Right cardiac atrium (tissue), 5 donors: ENCODE results near the gene WNT7B. TPM values are rescaled to one million over a fixed set of nuclear protein-coding genes. Genes with fewer than 3 reads are reported as not detected.

Experiments used
- ATAC-seq, 2 donors: fragments of 200-7000 bp; cut with Tn5 transposase; one replicate each; pipeline versions ENCODE4 v1.8.0 to v1.9.1; 2020; ENCODE audit warnings: moderate library complexity in 2 of 2, mild to moderate bottlenecking in 1 of 2
- DNase-seq, 3 donors: peaks; one replicate each; pipeline ENCODE4 v3.0.0-alpha.2; 2020
- H3K27ac ChIP-seq: one replicate; pipeline ENCODE4 v1.5.1; 2013; ENCODE audit warnings: mild to moderate bottlenecking, low read length, control low read depth, moderate library complexity
- H3K27me3 ChIP-seq: one replicate; pipeline ENCODE4 v1.6.1; 2013; ENCODE audit not compliant: control insufficient read depth, insufficient read depth
- H3K4me1 ChIP-seq: one replicate; pipeline ENCODE4 v1.6.1; 2013; ENCODE audit warnings: low read length; ENCODE audit not compliant: control insufficient read depth, insufficient read depth
- H3K4me3 ChIP-seq: one replicate; pipeline ENCODE4 v1.5.1; 2013; ENCODE audit warnings: low read length, control low read depth
- H3K9me3 ChIP-seq: one replicate; pipeline ENCODE4 v1.6.1; 2013; ENCODE audit warnings: low read length; ENCODE audit not compliant: control insufficient read depth
- WGBS: extraction: QIAGEN DNeasy Blood & Tissue Kit; methylation state at CpG from one replicate; pipeline ENCODE4 v1.1.7; 2013; 5-methylcytosine and 5-hydroxymethylcytosine counted together
- intact Hi-C, 4 donors: fragments of 100-400 bp; cut with DNase I; formaldehyde crosslinking; loops; one replicate each; pipeline versions ENCODE4 v1.11.0 to v1.14.0; 2022 to 2023
- polyA plus RNA-seq: library from polyadenylated mRNA; stranded (reverse); fragments of 200-250 nt; gene quantifications from one replicate; pipeline ENCODE4 v1.2.3, GENCODE V29; 2013
- total RNA-seq, 4 donors: library from RNA; stranded (reverse); fragmentation: NEBNext Ultra II Directional; extraction: Animal tissue kit (Norgen Biotek cat#: 25700); gene quantifications; one replicate each; pipeline ENCODE4 v1.2.1, GENCODE V29; 2021
- donor health status: healthy with polysubstance abuse.
- donor health status: DM: no; HTN: yes; CAD: no.
- donor health status: DM: no; HTN: no; CAD: no.
- donor health status: DM: no; HTN: yes; CAD: no; lungs with severe emphysema.
- donor health status: DM: yes; HTN: yes; CAD: no.

Gene WNT7B
- total and polyA plus RNA-seq, 5 donors: not detected

DNA sequence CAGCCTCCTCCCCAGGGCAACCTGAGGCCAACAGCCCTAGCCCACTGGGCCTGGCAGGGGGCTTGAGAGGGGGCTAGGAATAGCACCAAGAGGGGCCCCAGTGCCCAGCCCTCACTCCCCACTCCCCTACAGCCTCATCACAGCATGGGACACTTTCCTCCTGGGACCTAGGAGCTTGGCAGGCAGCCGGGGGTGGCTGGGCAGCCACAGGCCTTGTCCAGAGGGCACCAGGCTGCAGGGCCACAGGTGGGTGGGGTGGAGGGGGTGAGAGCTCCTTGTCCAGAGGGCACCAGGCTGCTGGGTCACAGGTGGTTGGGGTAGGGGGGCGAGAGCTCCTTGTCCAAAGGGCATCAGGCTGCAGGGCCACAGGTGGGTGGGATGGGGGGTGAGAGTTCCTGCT lies 61.8 kb downstream of the WNT7B start:
- 90% methylated on average over 2 of the region's 2 CpGs for WGBS
- ATAC-seq (no peak), DNase-seq (peak in 1 of 3 donors; percentile 9)
- intact Hi-C loops: no loop called here
- no peak overlapping the region for H3K4me3 ChIP-seq
- no peak overlapping the region for H3K27ac ChIP-seq
- no peaks in the 10 kb centered on the region for H3K9me3 ChIP-seq
- no peaks in the 10 kb centered on the region for H3K4me1 ChIP-seq
- H3K27me3 ChIP-seq: no peaks in the 10 kb centered on the region

DNA sequence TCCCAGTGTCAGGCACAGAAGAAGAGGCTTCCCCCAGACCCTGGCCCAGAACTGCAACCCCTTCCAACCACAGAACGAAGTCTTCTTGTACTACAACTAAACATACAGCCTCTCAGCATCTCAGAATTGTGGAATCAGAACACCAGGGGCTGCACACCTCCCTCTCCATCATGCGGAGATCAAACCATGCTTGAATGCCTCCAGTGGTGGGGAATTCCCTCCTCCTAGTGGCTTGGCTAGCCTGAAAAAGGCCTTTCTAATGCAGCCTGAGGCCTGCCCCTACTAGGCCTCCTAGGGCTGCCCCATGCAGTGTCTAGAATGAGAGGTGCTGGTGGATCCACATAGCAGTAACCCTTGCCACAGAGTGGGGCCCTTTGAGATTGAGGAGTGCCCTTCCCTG lies 62.7 kb downstream of the WNT7B start:
- intact Hi-C loops: no loop called here
- ATAC-seq: no peak
- Histone ChIP-seq H3K4me1 (no peaks in the 10 kb centered on the region), H3K9me3 (no peaks in the 10 kb centered on the region), H3K27ac (no peak overlapping the region), H3K27me3 (no peaks in the 10 kb centered on the region), H3K4me3 (no peak overlapping the region)
- WGBS: 95% methylated on average over 2 of the region's 2 CpGs
- DNase-seq: no peak

DNA sequence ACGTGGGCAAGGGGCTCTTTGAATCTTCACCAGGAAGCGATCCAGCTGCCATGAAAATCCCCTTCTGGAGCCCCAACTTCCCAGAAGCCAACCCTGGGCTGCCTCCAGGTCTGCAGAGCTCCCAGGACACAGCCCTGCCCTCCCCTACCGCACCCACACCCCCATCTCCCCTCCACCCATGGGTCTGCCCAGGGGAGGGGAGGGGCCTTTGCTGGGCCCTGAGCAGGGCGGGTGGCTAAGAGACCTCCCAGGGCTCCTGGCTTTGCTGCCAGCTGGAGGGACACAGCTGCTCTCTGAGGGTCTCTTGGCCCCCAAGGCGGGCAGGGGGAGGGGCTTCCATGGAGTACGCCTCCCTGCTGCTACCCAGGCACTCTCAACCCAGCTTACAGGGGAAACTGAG lies 64.1 kb downstream of the WNT7B start:
- ATAC-seq: no peak
- H3K9me3 ChIP-seq: no peaks in the 10 kb centered on the region

DNA sequence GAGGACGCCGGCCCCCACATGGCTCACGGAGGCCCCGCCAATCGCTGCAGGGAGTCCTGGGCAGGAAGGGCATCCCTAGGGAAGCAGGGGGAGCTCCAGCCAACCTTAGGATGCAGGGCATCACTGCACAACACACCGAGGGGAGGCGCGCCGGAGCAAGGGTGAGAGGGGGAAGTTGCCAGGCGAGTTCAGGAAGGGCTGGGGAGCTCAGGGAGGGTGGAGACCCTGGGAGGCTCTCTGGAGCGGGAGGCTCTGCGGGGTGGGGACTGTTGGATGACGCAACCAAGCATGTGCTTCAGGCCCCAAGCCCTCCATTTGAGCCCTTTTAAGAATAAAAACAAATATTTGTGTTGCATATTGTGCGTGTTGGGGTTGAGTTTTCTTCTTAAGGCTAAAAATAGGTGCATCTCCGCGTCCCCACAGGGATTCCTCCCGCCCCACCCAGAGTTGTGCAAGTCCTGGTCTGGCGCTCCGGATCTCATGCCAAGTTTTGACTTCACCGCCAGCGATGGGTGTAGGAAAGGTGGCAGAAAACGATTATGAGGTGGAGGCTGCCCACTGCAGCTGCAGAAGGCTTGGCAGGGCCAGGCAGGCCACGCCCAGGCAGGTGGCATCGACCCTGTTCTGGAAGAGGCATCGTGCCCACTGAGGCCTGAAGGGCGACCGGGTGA lies 65.2 kb downstream of the WNT7B start:
- H3K27ac ChIP-seq: no peak overlapping the region
- H3K4me3 ChIP-seq: no peak overlapping the region
- intact Hi-C loops: no loop called here
- no peaks in the 10 kb centered on the region for H3K4me1 ChIP-seq
- 60% methylated on average over 27 of the region's 27 CpGs for WGBS
- no peaks in the 10 kb centered on the region for H3K9me3 ChIP-seq
- peak; percentile 55 to 79 (median 79) for DNase-seq
- no peaks in the 10 kb centered on the region for H3K27me3 ChIP-seq
- ATAC-seq: peak; percentile 61 to 72

More for the DNA sequence above, 64.1 kb downstream of the WNT7B start:
- Histone ChIP-seq H3K27ac (no peak overlapping the region), H3K4me3 (no peak overlapping the region), H3K27me3 (no peaks in the 10 kb centered on the region), H3K4me1 (no peaks in the 10 kb centered on the region)
- intact Hi-C loops: no loop called here
- no peak for DNase-seq
- 74% methylated on average over 6 of the region's 6 CpGs for WGBS

DNA sequence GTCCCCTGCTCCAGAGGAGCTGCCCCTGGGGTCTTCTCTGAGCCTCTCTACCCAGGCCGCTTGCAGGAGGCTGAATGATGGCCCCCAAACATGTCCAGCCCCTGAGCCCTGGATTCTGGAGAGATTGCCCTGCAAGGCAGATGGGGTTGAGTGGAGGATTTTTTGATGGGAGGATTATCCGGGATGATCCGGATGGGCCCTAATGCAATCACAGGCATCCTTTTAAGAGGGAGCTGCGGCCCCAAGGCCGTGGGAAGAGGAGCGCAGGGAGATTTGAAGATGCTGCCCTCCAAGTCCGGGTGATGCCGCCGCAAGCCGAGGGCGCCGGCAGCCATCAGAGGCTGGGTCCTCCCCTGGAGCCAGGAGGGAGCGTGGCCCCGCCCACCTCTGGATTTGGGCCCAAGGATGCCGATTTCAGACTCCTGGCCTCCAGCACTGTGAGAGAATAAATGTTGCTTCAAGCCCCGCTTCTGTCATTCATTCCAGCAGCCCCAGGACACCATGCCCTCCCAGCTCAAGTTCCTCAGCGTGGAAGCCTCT lies 66.0 kb downstream of the WNT7B start:
- H3K4me3 ChIP-seq: no peak overlapping the region
- ATAC-seq (no peak), DNase-seq (no peak)
- no peaks in the 10 kb centered on the region for H3K9me3 ChIP-seq
- H3K27ac ChIP-seq: no peak overlapping the region
- no peaks in the 10 kb centered on the region for H3K4me1 ChIP-seq
- 81% methylated on average over 17 of the region's 17 CpGs for WGBS
- H3K27me3 ChIP-seq: no peaks in the 10 kb centered on the region
- intact Hi-C loops: no loop called here

DNA sequence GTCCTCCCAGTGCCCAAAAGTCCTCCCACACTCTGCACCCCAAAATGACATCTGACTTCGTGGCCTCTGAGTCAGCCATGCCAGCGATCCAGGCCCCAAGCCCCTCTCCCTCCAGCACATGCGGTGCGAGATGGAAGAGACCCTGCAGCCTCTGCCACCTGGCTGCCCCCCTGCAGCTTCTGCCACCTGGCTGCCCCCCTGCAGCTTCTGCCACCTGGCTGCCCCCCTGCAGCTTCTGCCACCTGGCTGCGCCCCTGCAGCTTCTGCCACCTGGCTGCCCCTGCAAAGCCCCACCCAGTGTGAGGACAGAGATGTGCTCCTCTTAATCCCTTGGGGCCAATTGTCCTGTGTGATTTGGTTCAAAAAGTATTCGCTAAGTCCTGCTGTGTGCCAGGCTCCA lies 68.0 kb downstream of the WNT7B start:
- intact Hi-C loops: no loop called here
- Histone ChIP-seq H3K9me3 (no peaks in the 10 kb centered on the region), H3K4me3 (no peak overlapping the region), H3K27ac (no peak overlapping the region), H3K27me3 (no peaks in the 10 kb centered on the region), H3K4me1 (no peaks in the 10 kb centered on the region)
- DNase-seq (no peak), ATAC-seq (no peak)
- 88% methylated on average over 6 of the region's 6 CpGs for WGBS

DNA sequence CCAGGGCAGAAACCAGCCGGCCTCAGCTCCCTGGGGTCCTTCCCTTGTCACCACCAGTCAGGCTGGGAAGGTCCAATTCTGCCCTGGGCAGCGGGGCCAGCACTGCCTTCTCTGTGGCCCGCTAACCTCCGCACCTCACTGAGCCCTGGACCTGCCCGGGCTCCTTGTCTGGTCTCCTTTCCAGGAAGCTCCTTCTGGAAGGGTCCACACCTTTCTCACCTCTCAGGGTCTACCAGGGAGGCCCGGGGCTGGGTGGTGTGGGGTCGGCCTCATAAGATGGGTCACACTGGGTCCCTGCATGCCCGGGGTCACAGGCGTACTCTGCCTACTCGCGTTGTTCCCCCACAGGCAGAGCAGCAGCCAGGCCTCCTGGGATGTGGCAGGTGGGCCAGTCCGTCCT lies 69.0 kb downstream of the WNT7B start:
- no peak for DNase-seq
- Histone ChIP-seq H3K4me1 (no peaks in the 10 kb centered on the region), H3K9me3 (no peaks in the 10 kb centered on the region), H3K27ac (no peak overlapping the region), H3K27me3 (no peaks in the 10 kb centered on the region), H3K4me3 (no peak overlapping the region)
- no peak for ATAC-seq
- 87% methylated on average over 12 of the region's 12 CpGs for WGBS
- intact Hi-C loops: no loop called here

DNA sequence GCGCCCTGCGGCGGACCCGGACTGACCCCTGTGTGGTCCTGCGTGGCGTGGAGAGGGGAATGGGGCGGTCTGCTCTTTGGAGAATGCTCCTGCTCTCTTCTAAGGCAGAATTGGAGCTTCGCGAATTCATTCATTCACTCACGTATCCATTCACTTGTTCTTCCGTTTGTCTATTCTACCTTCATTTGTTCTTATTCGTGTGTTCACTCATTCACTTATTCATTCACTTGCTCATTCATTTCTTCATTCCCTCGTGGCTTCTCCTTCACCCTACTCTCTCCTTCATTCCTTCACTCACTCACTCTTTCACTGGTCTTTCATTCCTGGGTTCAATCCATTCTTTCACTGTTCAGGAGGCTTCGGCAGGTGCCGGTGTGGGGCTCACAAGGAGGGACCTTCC lies 69.6 kb downstream of the WNT7B start:
- no peak overlapping the region for H3K4me3 ChIP-seq
- H3K27ac ChIP-seq: no peak overlapping the region
- no peaks in the 10 kb centered on the region for H3K9me3 ChIP-seq
- DNase-seq (no peak), ATAC-seq (no peak)
- intact Hi-C loops: no loop called here
- H3K4me1 ChIP-seq: no peaks in the 10 kb centered on the region
- 93% methylated on average over 15 of the region's 15 CpGs for WGBS
- H3K27me3 ChIP-seq: no peaks in the 10 kb centered on the region

DNA sequence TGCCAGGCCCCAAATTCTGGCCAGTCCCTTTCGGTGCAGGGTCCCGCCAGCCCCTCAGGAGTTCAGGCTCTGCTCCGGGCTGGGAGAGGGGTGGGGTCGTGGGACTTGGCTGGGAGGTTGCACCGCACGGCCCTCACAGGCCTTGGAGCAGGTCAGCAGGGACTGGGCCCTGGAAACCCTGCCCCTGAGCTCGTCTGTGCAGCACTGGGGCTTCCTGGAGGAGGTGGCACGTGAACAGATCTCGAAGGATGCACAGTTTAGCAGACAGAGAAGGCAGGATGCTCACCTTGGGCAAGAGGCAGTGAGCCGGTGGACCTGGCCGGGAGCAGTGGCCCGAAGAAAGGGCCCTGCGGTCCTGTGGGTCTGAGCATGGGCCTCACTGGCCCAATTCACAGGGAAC lies 70.0 kb downstream of the WNT7B start:
- Histone ChIP-seq H3K27ac (no peak overlapping the region), H3K4me3 (no peak overlapping the region), H3K27me3 (no peaks in the 10 kb centered on the region), H3K9me3 (no peaks in the 10 kb centered on the region), H3K4me1 (no peaks in the 10 kb centered on the region)
- DNase-seq (no peak), ATAC-seq (no peak)
- intact Hi-C loops: no loop called here
- 86% methylated on average over 13 of the region's 13 CpGs for WGBS

DNA sequence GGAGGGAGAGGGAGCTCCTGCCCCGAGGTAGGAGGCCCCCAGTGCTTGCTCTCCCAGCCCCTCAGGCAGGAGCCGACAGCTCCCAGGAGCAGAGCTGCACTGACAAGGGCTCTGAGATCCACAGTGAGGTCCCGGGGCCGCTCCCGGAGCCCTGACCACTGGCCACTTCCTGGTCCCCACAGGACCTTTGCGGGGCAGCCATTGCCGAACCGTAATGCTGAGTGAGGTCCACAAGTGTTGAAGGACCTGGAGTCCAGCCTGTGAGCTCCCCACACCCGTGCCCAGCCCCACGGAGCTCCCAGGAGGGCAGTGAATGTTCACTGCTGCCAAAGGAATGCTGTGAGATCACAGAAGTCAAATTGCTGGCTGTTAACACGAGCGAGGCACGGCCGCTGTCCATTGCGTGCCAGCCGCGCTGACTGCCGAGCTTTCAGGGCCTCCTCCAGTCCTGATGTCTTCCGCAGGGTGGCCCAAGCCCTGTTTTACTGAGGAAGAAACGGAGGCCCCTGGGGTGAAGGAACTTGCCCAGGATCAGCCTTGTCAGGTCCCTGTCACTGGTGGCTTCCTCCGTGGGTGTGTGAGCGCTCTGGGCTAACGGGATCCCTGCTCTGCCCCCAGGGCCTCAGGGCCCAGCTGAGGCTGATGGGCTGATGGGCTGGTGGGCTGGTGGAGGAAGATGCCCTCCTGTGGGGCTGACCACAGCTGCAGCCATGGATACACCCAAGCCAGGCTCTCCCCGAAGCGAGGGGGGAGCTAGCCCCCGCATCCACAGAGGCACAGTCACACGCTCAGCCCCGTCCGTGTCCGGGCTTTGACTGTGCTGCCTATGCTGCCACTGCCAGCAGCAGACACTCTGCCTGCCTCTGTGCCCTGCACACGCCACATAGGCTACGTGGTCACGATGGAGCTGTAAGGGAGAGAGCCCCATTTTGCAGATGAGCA lies 70.8 kb downstream of the WNT7B start:
- peak in 2 of 3 donors; percentile 42 to 80 for DNase-seq
- H3K27me3 ChIP-seq: no peaks in the 10 kb centered on the region
- no peak overlapping the region for H3K4me3 ChIP-seq
- WGBS: 44% methylated on average over 33 of the region's 33 CpGs
- no peak overlapping the region for H3K27ac ChIP-seq
- H3K4me1 ChIP-seq: no peaks in the 10 kb centered on the region
- intact Hi-C loops: no loop called here
- H3K9me3 ChIP-seq: no peaks in the 10 kb centered on the region
- ATAC-seq: peak; percentile 59 to 73

DNA sequence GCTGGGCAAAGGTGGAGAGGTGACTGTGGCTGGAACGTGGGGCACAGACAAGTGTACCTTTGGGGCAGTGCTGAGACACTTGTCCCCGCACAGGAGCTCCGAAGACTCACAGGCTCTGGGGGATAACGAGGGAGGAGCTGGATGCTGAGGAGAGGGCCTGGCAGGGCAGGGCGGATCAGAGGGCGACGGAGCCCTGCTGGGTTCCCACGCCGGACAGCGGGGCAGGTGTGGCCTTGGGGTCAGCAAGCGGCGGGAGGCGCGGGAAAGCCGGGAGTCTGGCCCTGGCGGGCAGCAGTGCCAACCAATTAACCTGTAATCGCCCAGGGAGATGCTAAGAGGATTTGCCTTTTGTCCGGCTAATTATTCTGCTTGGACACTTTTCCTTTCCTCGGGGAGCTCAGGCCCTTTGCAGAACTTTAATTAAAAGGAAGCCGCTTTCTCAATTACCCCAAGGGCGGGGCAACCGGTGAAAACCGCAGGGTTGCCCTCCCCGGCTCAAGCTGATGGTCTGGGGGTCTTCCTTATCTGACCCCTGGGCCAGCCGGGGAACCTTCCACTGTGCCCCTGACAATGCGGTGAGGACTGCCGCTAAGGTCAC lies 71.5 kb downstream of the WNT7B start:
- Histone ChIP-seq H3K27me3 (no peaks in the 10 kb centered on the region), H3K4me3 (no peak overlapping the region), H3K27ac (no peak overlapping the region), H3K4me1 (no peaks in the 10 kb centered on the region), H3K9me3 (no peaks in the 10 kb centered on the region)
- no peak for DNase-seq
- WGBS: 74% methylated on average over 27 of the region's 27 CpGs
- no peak for ATAC-seq
- intact Hi-C loops: no loop called here
